ENCODE data around the gene VPS25.

The VPS25 gene

GRCh38 chr17:42781639-42782165 is 8.5 kb downstream of the VPS25 start:
- Histone ChIP-seq H3K14ac (ENCODE audit: low read length in 2 of 2) (no peak overlapping the region), H2BK120ac (ENCODE audit: low read depth, low read length) (no peak overlapping the region)
- WGBS = 94% methylated on average over 5 of the region's 10 CpGs

GRCh38 chr17:42782166-42783061 is 9.2 kb downstream of the VPS25 start:
- Histone ChIP-seq H3K4me2 (ENCODE audit: low read length, poor library complexity, severe bottlenecking) (no peak overlapping the region), H4K8ac (ENCODE audit: low read length) (no peak overlapping the region), H3K9ac (ENCODE audit: low read length) (no peak overlapping the region), H3K14ac (ENCODE audit: low read length in 2 of 2) (no peak overlapping the region), H3K9me3 (ENCODE audit: control insufficient read depth, low read length) (no peaks in the 10 kb centered on the region), H2BK15ac (ENCODE audit: low read depth, poor library complexity, severe bottlenecking) (no peak overlapping the region), H3K4me3 (ENCODE audit: insufficient read depth in 1 of 2, low read depth in 1 of 2, low read length in 2 of 2) (peak overlapping the region in 1 of 2 experiments; percentile 75), H3K27ac (ENCODE audit: low read length, poor library complexity, severe bottlenecking) (no peak overlapping the region), H2AK5ac (ENCODE audit: low read length, severe bottlenecking) (peak overlapping the region; percentile 44), H3K18ac (ENCODE audit: low read depth in 1 of 2, low read length in 2 of 2) (no peak overlapping the region), H2BK12ac (ENCODE audit: low read length in 2 of 2) (peak overlapping the region in 1 of 2 experiments; percentile 35), H2AFZ (ENCODE audit: low read depth, low read length) (no peak overlapping the region), H3K4ac (ENCODE audit: low read depth in 1 of 2, low read length in 2 of 2) (no peak overlapping the region), H3K36me3 (ENCODE audit: control insufficient read depth in 1 of 2, insufficient read depth in 2 of 2, low read depth in 1 of 2, low read length in 2 of 2) (peaks cover 23 to 42% of the 10 kb centered on the region in 2 experiments), H4K91ac (ENCODE audit: low read length) (peak overlapping the region; percentile 7), H3K4me1 (ENCODE audit: control insufficient read depth, insufficient read depth, low read depth, low read length) (peaks cover 38% of the 10 kb centered on the region), H3K27me3 (ENCODE audit: control insufficient read depth in 1 of 2, insufficient read depth in 1 of 2, low read length in 2 of 2) (peaks cover 0 to 67% of the 10 kb centered on the region in 2 experiments), H2BK5ac (ENCODE audit: low read depth, low read length, poor library complexity, severe bottlenecking) (no peak overlapping the region), H3K79me1 (replicated peaks; ENCODE audit: low read length, poor library complexity, severe bottlenecking) (peaks cover 30% of the 10 kb centered on the region), H3K23ac (ENCODE audit: low read length in 2 of 2) (no peak overlapping the region), H2BK120ac (ENCODE audit: low read depth, low read length) (no peak overlapping the region)
- DNase-seq = no peak
- 94% methylated on average over 26 of the region's 29 CpGs for WGBS

More at GRCh38 chr17:42781639-42782165, 8.5 kb downstream of the VPS25 start:
- Histone ChIP-seq H4K8ac (ENCODE audit: low read length) (no peak overlapping the region), H2BK15ac (ENCODE audit: low read depth, poor library complexity, severe bottlenecking) (no peak overlapping the region), H3K4ac (ENCODE audit: low read depth in 1 of 2, low read length in 2 of 2) (no peak overlapping the region), H3K4me3 (ENCODE audit: insufficient read depth in 1 of 2, low read depth in 1 of 2, low read length in 2 of 2) (peak overlapping the region in 1 of 2 experiments; percentile 75), H2AK5ac (ENCODE audit: low read length, severe bottlenecking) (no peak overlapping the region), H3K9ac (ENCODE audit: low read length) (no peak overlapping the region), H2BK12ac (ENCODE audit: low read length in 2 of 2) (no peak overlapping the region), H3K18ac (ENCODE audit: low read depth in 1 of 2, low read length in 2 of 2) (no peak overlapping the region), H4K91ac (ENCODE audit: low read length) (no peak overlapping the region), H3K27ac (ENCODE audit: low read length, poor library complexity, severe bottlenecking) (no peak overlapping the region), H3K23ac (ENCODE audit: low read length in 2 of 2) (no peak overlapping the region), H3K27me3 (ENCODE audit: control insufficient read depth in 1 of 2, insufficient read depth in 1 of 2, low read length in 2 of 2) (peaks cover 0 to 59% of the 10 kb centered on the region in 2 experiments), H3K4me1 (ENCODE audit: control insufficient read depth, insufficient read depth, low read depth, low read length) (peaks cover 38% of the 10 kb centered on the region), H3K9me3 (ENCODE audit: control insufficient read depth, low read length) (no peaks in the 10 kb centered on the region), H3K36me3 (ENCODE audit: control insufficient read depth in 1 of 2, insufficient read depth in 2 of 2, low read depth in 1 of 2, low read length in 2 of 2) (peaks cover 29 to 38% of the 10 kb centered on the region in 2 experiments), H2AFZ (ENCODE audit: low read depth, low read length) (no peak overlapping the region), H2BK5ac (ENCODE audit: low read depth, low read length, poor library complexity, severe bottlenecking) (no peak overlapping the region), H3K4me2 (ENCODE audit: low read length, poor library complexity, severe bottlenecking) (no peak overlapping the region), H3K79me1 (replicated peaks; ENCODE audit: low read length, poor library complexity, severe bottlenecking) (peaks cover 30% of the 10 kb centered on the region)
- DNase-seq = no peak

- no peak overlapping the region for H3K14ac ChIP-seq (ENCODE audit: low read length in 2 of 2)
- H3K4me1 ChIP-seq (ENCODE audit: control insufficient read depth, insufficient read depth, low read depth, low read length) = peaks cover 38% of the 10 kb centered on the region
- peak overlapping the region in 1 of 2 experiments; percentile 28 for H3K18ac ChIP-seq (ENCODE audit: low read depth in 1 of 2, low read length in 2 of 2)
- H2AFZ ChIP-seq (ENCODE audit: low read depth, low read length) = no peak overlapping the region
- H2BK12ac ChIP-seq (ENCODE audit: low read length in 2 of 2) = peak overlapping the region in 1 of 2 experiments; percentile 12
- no peak overlapping the region for H3K4ac ChIP-seq (ENCODE audit: low read depth in 1 of 2, low read length in 2 of 2)
- peak overlapping the region in 1 of 2 experiments; percentile 49 for H3K4me3 ChIP-seq (ENCODE audit: insufficient read depth in 1 of 2, low read depth in 1 of 2, low read length in 2 of 2)
- no peak overlapping the region for H3K4me2 ChIP-seq (ENCODE audit: low read length, poor library complexity, severe bottlenecking)
- no peak overlapping the region for H3K9ac ChIP-seq (ENCODE audit: low read length)
- WGBS = 28% methylated on average over 9 of the region's 9 CpGs
- no peak overlapping the region for H2BK120ac ChIP-seq (ENCODE audit: low read depth, low read length)
- DNase-seq = peak; percentile 49
- H2BK15ac ChIP-seq (ENCODE audit: low read depth, poor library complexity, severe bottlenecking) = no peak overlapping the region
- no peaks in the 10 kb centered on the region for H3K9me3 ChIP-seq (ENCODE audit: control insufficient read depth, low read length)
- H3K23ac ChIP-seq (ENCODE audit: low read length in 2 of 2) = no peak overlapping the region
- H4K8ac ChIP-seq (ENCODE audit: low read length) = no peak overlapping the region
- peaks cover 0 to 74% of the 10 kb centered on the region in 2 experiments for H3K27me3 ChIP-seq (ENCODE audit: control insufficient read depth in 1 of 2, insufficient read depth in 1 of 2, low read length in 2 of 2)
- peak overlapping the region; percentile 7 for H4K91ac ChIP-seq (ENCODE audit: low read length)
- H3K27ac ChIP-seq (ENCODE audit: low read length, poor library complexity, severe bottlenecking) = no peak overlapping the region
- H3K79me1 ChIP-seq (replicated peaks; ENCODE audit: low read length, poor library complexity, severe bottlenecking) = peaks cover 30% of the 10 kb centered on the region
- peaks cover 15 to 42% of the 10 kb centered on the region in 2 experiments for H3K36me3 ChIP-seq (ENCODE audit: control insufficient read depth in 1 of 2, insufficient read depth in 2 of 2, low read depth in 1 of 2, low read length in 2 of 2)
- no peak overlapping the region for H2BK5ac ChIP-seq (ENCODE audit: low read depth, low read length, poor library complexity, severe bottlenecking)
- H2AK5ac ChIP-seq (ENCODE audit: low read length, severe bottlenecking) = peak overlapping the region; percentile 44
These were observed 10.0 kb downstream of the VPS25 start for GRCh38 chr17:42783062-42783790.

GRCh38 chr17:42783791-42784138 is 10.5 kb downstream of the VPS25 start:
- H3K9me3 ChIP-seq (ENCODE audit: control insufficient read depth, low read length) = no peaks in the 10 kb centered on the region
- H3K23ac ChIP-seq (ENCODE audit: low read length in 2 of 2) = no peak overlapping the region
- WGBS = 85% methylated on average over 22 of the region's 22 CpGs
- H3K4me1 ChIP-seq (ENCODE audit: control insufficient read depth, insufficient read depth, low read depth, low read length) = peaks cover 38% of the 10 kb centered on the region
- H3K14ac ChIP-seq (ENCODE audit: low read length in 2 of 2) = no peak overlapping the region
- H3K18ac ChIP-seq (ENCODE audit: low read depth in 1 of 2, low read length in 2 of 2) = no peak overlapping the region
- H2BK5ac ChIP-seq (ENCODE audit: low read depth, low read length, poor library complexity, severe bottlenecking) = no peak overlapping the region
- no peak overlapping the region for H2BK12ac ChIP-seq (ENCODE audit: low read length in 2 of 2)
- no peak overlapping the region for H4K8ac ChIP-seq (ENCODE audit: low read length)
- no peak overlapping the region for H2BK120ac ChIP-seq (ENCODE audit: low read depth, low read length)
- no peak overlapping the region for H3K4ac ChIP-seq (ENCODE audit: low read depth in 1 of 2, low read length in 2 of 2)
- no peak overlapping the region for H3K27ac ChIP-seq (ENCODE audit: low read length, poor library complexity, severe bottlenecking)
- H3K9ac ChIP-seq (ENCODE audit: low read length) = no peak overlapping the region
- H3K4me2 ChIP-seq (ENCODE audit: low read length, poor library complexity, severe bottlenecking) = no peak overlapping the region
- H3K36me3 ChIP-seq (ENCODE audit: control insufficient read depth in 1 of 2, insufficient read depth in 2 of 2, low read depth in 1 of 2, low read length in 2 of 2) = peaks cover 9 to 42% of the 10 kb centered on the region in 2 experiments
- H2AFZ ChIP-seq (ENCODE audit: low read depth, low read length) = no peak overlapping the region
- no peak overlapping the region for H2AK5ac ChIP-seq (ENCODE audit: low read length, severe bottlenecking)
- peak overlapping the region; percentile 32 for H2BK15ac ChIP-seq (ENCODE audit: low read depth, poor library complexity, severe bottlenecking)
- DNase-seq = no peak
- H3K79me1 ChIP-seq (replicated peaks; ENCODE audit: low read length, poor library complexity, severe bottlenecking) = peaks cover 30% of the 10 kb centered on the region
- H4K91ac ChIP-seq (ENCODE audit: low read length) = peak overlapping the region; percentile 32
- peaks cover 0 to 74% of the 10 kb centered on the region in 2 experiments for H3K27me3 ChIP-seq (ENCODE audit: control insufficient read depth in 1 of 2, insufficient read depth in 1 of 2, low read length in 2 of 2)
- no peak overlapping the region for H3K4me3 ChIP-seq (ENCODE audit: insufficient read depth in 1 of 2, low read depth in 1 of 2, low read length in 2 of 2)

Measured in mesenchymal stem cell (in vitro differentiated cells and primary cell).